NCI-H2081 (cell line): ENCODE results near the gene KRT31.
"Not testable (repeated sequence)": the region's sequence is repeated elsewhere in the genome, so short reads cannot be mapped to it uniquely, and the experiment has no call there.

Experiments
- DNase-seq, 2 experiments: peaks; one replicate each; lab custom pipeline; 2025; lab: John Stamatoyannopoulos, UW

The KRT31 gene

GRCh38 chr17:41396996-41397660 is at the start of gene KRT31:
Gene KRT31 (minus strand): TSS chr17:41397608. CDS start chr17:41397539, 69 bp downstream.
- DNase-seq = no peak

- DNase-seq = no peak
Measured at GRCh38 chr17:41446806-41447205, 49.4 kb upstream of the KRT31 start.

GRCh38 chr17:41444640-41445039 is 47.2 kb upstream of the KRT31 start:
- no peak for DNase-seq

DNA sequence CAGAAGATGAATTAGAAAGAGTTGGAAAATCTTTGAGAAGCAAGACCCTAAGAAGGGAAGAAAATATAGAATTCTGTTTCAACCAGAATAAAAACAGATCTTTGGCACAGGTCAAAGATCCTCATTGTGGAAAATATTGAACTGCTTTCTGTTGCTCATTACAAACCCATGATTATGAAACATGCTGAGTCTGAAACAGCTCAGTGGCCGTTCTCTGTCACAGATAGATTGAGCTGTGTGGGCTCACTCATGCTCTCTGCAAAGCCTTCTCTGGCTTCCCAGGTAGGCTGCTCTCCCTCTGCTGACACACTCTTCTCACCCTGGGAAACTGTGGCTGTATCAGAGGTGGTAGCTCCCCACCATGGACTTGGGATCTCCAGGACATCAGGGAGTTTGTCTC is 46.8 kb upstream of the KRT31 start:
- no peak for DNase-seq

DNA sequence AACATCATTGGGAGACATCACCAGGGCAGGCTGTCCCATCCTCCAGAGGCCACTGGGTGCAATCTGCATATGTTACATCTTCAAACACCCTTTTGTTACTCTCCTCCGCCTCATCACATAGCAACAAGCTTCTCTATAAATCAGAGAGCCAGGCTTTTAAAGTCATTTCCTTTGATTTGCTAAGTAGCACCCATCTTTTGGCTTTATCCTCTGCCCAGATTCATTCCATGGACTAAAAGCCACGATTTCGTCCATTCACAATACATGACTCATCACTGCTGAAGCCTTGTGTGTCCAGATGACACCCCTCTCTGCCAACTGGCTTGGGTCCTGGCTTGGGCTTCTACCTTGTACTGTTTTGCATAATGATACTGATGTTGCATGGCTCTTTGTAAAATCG is 45.3 kb upstream of the KRT31 start:
- DNase-seq = no peak

GRCh38 chr17:41440531-41441033 is 43.2 kb upstream of the KRT31 start, which contains the start of gene KRT38:
Gene KRT38 (minus strand): TSS chr17:41440983. CDS start chr17:41440921, 62 bp downstream.
- DNase-seq = no peak

GRCh38 chr17:41439375-41439774 is 42.0 kb upstream of the KRT31 start:
- no peak for DNase-seq

GRCh38 chr17:41437769-41438168 is 40.4 kb upstream of the KRT31 start:
- DNase-seq = no peak

DNA sequence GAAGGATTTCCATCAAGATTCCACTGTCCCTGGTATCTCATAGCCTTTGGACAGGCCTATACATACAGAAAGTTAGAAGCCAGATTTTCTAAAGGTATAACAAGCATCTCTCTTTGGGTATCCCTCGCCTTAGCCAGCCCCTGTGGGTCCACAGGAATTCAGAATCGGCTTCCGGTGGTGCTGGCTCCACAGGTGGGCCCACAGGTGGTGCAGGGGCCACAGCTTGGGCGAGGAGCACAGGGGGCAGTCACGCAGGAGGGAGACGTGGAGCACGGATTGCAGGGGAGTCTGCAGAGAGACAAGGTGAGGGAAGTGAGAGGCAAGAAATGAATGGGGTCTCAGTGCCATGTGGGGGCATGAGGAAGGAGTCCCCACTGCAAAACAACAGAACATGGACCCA is 39.8 kb upstream of the KRT31 start:
- no peak for DNase-seq

- no peak for DNase-seq
Measured at GRCh38 chr17:41434415-41434814, 37.0 kb upstream of the KRT31 start.

- no peak for DNase-seq
Measured at GRCh38 chr17:41434005-41434404, 36.6 kb upstream of the KRT31 start.

- no peak for DNase-seq
Measured at GRCh38 chr17:41433586-41433985, 36.2 kb upstream of the KRT31 start.

- DNase-seq = not testable (repeated sequence)
Measured at GRCh38 chr17:41430376-41430775, 33.0 kb upstream of the KRT31 start.

DNA sequence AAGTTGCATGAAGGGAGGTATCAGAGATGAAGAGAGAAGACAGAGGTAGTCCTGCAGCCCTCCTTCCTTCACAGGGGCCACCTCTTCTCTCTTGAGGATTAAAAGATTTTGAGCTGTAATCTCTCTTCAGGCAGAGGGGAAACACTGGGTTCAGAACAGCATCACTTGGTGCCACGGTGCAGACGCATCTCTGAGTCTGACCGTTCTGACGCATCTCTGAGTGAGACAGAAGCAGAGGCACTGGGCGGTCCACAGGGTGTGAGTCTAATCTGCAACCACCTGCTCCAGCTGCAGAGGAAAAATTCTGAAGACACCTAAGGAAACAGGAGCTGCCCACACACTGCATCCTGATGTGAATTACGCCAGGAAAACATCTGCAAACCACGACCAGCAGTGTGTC is 32.3 kb upstream of the KRT31 start:
- no peak for DNase-seq

DNA sequence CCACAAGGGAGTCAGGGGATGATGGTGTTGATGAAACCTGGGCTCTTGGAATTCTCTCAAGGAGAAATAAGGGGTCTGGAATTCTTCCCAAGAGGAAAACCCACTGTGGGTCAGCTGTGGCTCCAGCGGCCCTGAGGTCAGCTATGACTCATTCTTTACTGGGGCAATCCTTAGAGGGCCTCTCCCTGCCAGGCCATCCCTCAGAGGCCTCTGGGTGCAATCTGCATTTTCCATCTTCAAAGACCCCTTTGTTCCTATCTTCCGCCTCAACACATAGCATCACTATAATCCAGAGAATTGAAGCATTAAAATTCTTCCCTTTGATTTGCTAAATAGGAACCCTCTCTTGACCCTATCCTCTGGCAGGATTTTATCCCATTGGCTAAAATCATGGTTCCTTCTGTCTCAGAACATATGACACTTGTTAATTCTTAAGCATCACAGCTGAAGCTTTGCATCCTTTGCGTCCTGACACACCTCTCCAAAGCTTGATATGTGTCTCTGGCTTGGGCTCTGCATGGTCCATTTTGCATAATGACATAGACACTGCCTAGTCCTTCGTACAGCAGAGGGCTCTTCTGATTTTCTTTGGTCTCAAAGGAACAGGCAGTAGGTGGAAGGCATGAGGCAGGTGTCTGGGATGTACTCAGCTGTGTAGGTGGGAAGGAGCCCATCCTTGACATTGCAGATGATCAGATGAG is 31.3 kb upstream of the KRT31 start:
- DNase-seq = no peak

DNA sequence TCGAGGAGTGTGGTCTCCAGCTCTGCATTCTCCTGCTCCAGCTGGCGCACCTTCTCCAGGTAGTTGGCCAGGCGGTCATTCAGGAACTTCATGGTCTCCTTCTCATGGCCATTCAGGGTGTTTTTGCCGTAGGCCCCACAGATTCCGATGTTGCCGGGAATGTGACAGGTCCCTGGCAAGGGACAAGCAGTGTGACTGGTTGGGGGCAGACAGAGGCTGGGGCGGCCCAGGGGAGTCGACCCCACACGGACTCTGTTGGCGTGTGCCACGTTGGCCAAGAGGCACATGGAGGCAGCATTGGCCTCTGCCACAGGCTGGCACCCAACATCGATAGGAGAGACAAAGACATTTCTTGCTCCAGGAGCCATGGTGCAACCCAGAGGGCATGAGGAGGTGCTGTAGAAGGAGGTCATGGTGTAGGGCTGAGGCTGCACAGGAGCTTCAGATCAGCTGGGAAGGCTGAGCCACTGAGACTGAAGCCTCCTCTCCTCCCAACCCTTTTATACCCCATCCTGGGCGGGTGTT is 26.8 kb upstream of the KRT31 start, which contains the start of gene KRT37:
TSS of gene KRT37 (minus strand) at position 475 of the 525 bp plus-strand sequence. CDS start at position 413, 62 bp downstream.
- DNase-seq = no peak

- DNase-seq = not testable (repeated sequence)
Measured at GRCh38 chr17:41422586-41422985, 25.2 kb upstream of the KRT31 start.

DNA sequence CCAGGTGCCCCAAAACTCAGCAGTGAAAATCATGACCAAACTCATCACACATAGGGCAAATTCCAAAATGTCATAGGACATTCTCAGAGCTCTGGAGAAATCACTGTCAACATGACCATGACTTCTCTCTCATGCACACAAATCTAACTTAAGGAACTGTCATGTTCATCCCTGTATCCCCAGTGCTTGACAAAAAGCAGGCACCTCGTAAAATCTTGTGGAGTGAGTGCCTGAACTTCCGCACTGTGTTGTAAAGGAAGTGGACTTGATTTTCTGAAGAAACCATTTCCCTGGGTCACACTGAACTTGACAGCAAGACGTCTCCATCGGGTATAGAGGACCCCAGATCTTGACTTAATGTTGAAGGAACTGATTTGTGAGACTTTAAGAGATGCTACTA is 24.2 kb upstream of the KRT31 start:
- no peak for DNase-seq

DNA sequence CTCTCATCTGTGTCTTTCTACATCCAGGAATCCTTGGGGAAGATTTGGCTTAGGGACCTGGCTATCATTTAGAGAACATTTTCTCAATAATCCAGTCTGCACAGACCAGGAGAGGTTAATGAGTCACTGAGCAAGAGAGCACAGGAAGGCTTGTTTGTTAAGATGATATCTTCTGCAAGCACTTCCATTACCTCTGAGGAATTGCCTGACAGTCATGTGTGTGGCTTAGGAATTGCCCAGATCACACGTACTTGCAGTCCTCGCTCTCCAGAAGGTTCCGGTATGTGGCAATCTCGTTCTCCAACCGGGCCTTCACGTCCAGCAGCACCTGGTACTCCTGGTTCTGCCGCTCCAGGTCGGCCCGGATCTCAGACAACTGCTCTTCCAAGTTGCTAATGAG is 23.7 kb upstream of the KRT31 start:
- no peak for DNase-seq

GRCh38 chr17:41420134-41420533 is 22.7 kb upstream of the KRT31 start:
- no peak for DNase-seq

GRCh38 chr17:41419716-41420115 is 22.3 kb upstream of the KRT31 start:
- no peak for DNase-seq

DNA sequence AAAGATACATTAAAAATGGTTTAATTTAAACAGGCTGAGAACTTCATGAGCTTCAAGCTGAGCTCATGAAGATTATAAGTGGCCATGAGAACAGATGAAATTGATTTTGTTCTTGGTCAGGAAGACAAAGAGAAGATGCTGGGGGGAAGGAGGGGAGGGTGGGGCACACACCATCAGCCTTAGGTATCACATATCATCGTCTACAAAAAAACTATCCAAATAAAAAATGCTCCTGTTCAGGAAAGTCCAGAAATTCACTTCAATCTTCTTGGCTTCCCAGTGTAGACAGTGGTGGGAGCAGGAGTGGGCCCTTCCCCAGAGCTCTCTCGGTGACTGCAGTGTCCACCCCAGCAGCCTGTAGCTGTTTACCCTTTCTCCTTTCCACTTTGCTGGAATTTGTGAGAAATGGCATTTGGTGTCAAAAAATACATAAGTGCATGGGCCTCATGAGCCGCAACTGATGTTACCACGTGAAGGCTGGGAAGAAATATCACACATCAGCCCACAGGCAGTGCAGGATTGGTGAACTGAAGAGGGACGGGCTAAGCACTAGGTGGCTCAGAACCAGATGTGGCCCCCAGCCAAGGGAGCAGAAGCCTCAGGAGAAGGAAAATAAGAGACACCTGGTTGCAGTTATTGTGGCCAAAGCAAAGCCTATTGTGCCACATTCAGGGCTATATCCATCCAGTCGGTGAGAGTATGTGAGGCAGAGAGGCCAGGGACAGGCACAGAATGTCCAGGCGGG is 20.9 kb upstream of the KRT31 start:
- no peak for DNase-seq
